GM20431 (cell line): Measurements from ENCODE around the gene ZBTB12.
"Not testable (repeated sequence)": the region's sequence is repeated elsewhere in the genome, so short reads cannot be mapped to it uniquely, and the experiment has no call there.

ENCODE experiments used
- in situ Hi-C: fragments of 300-500 bp; cut with MseI, MboI; formaldehyde crosslinking; loops from one replicate; pipeline ENCODE4 v1.15.0; 2020; ENCODE audit warnings: low sequenced_read_pairs; ENCODE audit not compliant: unreplicated experiment

Gene ZBTB12, protein sequence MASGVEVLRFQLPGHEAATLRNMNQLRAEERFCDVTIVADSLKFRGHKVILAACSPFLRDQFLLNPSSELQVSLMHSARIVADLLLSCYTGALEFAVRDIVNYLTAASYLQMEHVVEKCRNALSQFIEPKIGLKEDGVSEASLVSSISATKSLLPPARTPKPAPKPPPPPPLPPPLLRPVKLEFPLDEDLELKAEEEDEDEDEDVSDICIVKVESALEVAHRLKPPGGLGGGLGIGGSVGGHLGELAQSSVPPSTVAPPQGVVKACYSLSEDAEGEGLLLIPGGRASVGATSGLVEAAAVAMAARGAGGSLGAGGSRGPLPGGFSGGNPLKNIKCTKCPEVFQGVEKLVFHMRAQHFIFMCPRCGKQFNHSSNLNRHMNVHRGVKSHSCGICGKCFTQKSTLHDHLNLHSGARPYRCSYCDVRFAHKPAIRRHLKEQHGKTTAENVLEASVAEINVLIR

DNA sequence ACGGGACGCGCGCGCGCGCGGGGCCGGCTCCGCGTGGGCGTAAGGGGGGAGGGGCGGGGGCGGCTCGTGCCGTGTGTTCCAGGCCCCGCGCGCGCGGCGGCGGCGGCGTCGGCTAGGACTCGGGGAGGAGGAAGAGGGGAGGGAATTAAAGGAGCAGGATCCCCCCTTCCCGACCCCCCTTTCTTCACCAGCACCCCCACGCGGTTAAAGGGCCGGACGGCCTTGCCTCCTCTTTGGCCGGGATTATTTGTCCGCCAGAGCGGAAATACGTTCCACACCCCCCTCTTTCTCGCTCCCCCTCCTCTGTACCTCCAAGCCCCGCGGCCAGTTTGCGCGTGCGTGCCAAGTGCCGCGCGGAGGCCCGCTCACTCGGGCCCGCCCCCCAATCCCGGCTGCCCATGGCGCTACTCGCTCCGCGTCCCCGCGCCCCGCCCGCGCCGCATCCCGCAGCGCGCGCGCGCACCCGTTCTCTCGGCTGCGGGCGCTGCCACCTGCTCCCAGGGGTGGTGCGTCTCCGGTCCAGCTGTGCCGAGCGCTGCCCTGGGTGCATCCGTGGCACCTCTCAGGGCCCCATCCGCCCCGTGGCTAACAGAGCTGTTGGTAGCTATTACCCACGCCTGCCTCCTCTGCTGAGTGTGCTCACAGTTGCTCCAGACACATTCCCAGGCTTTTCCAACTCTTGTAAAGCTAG is at the start of gene ZBTB12:
ZBTB12 (minus strand) TSS at position 134 of the 691 bp plus-strand sequence. CDS start 781 bp downstream, outside the sequence.
- in situ Hi-C loops: no loop called here

DNA sequence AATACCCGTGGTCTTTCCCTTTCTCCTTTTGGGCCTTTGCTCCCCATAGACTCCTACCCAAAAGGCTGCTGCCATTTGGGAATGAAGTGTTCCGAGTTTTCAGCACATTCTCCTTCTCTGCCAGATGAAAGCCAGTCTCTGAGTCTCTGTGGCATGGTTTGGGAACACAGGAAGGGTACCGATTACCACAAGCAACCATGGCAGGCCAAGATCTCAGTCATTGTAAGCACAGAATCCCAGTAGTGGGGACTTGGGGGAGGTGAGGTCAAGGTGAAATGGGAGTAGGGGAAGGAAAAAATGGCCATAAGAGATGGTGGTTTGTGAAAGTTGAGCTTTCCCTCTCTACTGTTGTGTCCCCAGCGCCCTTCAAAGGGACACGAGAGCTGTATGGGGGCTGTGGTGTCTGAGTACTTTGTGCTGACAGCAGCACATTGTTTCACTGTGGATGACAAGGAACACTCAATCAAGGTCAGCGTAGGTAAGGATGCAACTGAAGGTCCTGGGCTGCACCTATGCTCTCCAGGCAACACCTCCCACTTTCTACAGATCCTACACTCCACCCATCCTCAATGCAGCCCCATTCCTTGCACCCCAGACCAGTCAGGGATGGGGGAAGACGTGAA is 48.2 kb upstream of the ZBTB12 start:
- in situ Hi-C loops: no loop called here

DNA sequence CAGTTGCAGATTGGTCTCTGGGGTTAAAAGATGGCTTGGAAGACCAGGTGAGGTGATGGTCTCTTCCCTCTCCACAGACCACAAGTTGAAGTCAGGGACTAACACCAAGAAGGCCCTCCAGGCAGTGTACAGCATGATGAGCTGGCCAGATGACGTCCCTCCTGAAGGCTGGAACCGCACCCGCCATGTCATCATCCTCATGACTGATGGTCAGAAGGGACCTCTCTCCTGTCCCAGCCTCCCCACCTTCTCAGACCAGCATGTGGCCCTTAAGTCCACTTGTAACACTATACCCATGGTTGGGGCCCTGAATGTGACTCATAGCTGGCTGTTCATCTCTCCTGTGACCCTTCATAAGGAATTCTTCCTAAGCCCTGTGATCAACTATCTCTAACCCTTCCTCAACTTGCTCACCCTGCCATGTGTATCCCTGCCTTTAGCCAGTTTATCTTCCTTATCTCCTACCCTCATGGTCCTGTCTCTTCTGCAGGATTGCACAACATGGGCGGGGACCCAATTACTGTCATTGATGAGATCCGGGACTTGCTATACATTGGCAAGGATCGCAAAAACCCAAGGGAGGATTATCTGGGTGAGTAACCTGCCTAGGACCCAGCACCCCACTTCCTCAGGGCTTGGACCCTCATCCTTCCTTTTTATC is 47.0 kb upstream of the ZBTB12 start:
- in situ Hi-C loops: no loop called here

DNA sequence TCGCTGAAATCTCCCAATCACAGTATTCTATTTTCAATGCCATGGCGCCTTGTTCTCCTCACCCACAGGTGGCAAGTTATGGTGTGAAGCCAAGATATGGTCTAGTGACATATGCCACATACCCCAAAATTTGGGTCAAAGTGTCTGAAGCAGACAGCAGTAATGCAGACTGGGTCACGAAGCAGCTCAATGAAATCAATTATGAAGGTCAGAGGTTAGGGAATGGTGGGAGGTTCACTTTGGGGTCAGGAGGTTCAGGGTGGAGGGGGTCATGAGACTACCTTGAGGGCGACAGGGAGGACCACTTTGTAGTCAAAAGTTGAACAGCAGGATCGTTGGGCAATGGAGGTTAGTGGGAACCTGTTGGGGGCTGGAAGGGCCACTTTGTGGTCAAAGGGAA is 46.4 kb upstream of the ZBTB12 start:
- in situ Hi-C loops: no loop called here

DNA sequence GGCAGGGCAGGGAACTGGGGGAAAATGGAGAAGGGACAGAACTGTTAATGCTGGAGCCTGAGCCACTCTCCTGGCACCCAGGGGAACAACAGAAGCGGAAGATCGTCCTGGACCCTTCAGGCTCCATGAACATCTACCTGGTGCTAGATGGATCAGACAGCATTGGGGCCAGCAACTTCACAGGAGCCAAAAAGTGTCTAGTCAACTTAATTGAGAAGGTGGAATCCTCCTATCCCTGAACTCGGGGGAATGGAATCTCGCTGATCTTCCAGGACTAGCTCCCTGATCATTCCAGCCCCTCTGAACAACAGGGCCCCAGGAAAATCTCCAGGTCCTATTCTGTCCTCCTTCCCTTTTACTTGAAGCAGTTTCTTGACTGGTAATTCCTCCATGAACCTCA is 46.0 kb upstream of the ZBTB12 start:
- in situ Hi-C loops: no loop called here

- in situ Hi-C loops: no loop called here
Measured at GRCh38 chr6:31947070-31947675, 45.3 kb upstream of the ZBTB12 start.

- in situ Hi-C loops: no loop called here
Measured at GRCh38 chr6:31946370-31946885, 44.5 kb upstream of the ZBTB12 start.

DNA sequence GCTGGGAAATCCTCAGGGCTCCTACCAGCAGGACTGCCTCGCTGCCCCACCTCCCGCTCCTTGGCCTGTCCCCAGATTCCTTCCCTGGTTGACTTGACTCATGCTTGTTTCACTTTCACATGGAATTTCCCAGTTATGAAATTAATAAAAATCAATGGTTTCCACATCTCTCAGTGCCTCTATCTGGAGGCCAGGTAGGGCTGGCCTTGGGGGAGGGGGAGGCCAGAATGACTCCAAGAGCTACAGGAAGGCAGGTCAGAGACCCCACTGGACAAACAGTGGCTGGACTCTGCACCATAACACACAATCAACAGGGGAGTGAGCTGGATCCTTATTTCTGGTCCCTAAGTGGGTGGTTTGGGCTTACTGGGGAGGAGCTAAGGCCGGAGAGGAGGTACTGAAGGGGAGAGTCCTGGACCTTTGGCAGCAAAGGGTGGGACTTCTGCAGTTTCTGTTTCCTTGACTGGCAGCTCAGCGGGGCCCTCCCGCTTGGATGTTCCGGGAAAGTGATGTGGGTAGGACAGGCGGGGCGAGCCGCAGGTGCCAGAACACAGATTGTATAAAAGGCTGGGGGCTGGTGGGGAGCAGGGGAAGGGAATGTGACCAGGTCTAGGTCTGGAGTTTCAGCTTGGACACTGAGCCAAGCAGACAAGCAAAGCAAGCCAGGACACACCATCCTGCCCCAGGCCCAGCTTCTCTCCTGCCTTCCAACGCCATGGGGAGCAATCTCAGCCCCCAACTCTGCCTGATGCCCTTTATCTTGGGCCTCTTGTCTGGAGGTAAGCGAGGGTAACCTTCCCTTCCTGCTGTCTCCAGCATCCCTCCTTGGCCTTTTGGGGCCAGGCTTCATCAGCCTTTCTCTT is 43.9 kb upstream of the ZBTB12 start, which contains the start of gene CFB:
CFB (plus strand) TSS at position 589 of the 863 bp plus-strand sequence; CDS start at position 716, 127 bp downstream.
- in situ Hi-C loops: no loop called here

GRCh38 chr6:31945154-31945506 is 43.2 kb upstream of the ZBTB12 start:
- in situ Hi-C loops: no loop called here

DNA sequence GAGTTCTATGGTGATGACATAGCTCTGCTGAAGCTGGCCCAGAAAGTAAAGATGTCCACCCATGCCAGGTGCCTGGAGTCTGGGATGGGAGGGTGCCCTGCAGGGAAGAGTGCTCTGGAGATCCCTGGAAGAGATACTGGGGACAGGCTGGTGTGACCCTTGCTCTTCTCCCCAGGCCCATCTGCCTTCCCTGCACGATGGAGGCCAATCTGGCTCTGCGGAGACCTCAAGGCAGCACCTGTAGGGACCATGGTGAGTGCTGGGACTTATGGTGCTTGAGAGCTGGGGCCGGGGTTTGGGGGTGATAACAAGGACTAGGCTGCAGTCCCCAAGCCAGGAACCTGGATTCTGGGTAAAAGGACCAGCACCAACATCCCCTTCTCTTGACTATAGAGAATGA is 41.9 kb upstream of the ZBTB12 start:
- in situ Hi-C loops: no loop called here

GRCh38 chr6:31940256-31940664 is 38.4 kb upstream of the ZBTB12 start:
- in situ Hi-C loops: no loop called here

- in situ Hi-C loops: no loop called here
Measured at GRCh38 chr6:31935823-31936222, 33.9 kb upstream of the ZBTB12 start.

DNA sequence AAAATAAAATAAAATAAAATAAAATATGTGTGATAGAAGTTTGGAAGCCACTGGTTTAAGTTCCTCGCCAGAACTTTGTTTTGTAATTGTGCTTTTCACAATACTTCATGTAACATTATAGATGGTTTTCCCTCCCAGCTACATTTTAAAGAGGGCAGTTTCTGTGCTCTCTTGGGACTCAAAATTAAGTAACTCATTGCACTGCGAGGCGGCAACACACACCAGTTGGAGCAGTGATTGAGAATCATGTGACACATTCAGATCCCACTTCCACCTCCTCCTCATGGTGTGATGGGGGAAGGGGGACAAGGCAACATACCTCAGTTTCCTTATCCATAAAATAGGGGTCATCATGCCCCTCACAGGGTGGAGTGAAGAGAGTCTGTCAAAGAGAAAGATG is 33.1 kb upstream of the ZBTB12 start:
- in situ Hi-C loops: no loop called here

DNA sequence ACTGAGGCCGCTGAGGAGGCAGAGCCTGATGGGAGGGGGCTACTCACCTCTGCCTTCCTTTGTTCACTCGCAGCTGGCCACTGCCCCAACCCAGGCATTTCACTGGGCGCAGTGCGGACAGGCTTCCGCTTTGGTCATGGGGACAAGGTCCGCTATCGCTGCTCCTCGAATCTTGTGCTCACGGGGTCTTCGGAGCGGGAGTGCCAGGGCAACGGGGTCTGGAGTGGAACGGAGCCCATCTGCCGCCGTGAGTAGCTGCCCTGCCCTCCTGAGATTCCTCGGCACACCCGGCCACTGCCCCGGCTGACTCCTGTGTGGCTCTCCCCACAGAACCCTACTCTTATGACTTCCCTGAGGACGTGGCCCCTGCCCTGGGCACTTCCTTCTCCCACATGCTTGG is 31.7 kb upstream of the ZBTB12 start:
- in situ Hi-C loops: no loop called here

DNA sequence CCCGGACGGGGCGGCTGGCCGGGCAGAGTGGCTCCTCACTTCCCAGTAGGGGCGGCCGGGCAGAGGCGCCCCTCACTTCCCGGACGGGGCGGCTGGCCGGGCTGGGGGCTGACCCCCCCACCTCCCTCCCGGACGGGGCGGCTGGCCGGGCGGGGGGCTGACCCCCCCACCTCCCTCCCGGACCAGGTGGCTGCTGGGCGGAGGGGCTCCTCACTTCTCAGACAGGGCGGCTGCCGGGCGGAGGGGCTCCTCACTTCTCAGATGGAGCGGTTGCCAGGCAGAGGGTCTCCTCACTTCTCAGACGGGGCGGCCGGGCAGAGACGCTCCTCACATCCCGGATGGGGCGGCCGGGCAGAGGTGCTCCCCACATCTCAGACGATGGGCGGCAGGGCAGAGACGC is 30.3 kb upstream of the ZBTB12 start:
- in situ Hi-C loops: not testable (repeated sequence)

DNA sequence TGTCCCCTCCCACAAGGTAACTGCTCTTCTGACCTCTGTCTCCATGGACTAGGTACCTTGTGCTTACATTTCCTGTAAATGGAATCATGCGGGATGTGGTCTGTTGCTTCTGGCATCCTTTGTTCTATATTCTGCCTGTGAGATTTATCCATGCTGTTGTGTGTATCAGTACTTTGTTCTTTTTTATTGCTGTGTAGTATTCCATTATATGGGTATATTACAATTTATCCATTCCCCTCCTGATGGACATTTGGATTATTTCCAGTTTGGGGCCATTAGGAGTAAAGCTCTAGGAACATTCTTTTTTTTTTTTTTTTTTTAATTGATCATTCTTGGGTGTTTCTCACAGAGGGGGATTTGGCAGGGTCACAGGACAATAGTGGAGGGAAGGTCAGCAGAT is 29.1 kb upstream of the ZBTB12 start:
- in situ Hi-C loops: no loop called here

GRCh38 chr6:31928672-31928939 is 26.7 kb upstream of the ZBTB12 start:
- in situ Hi-C loops: no loop called here

- in situ Hi-C loops: no loop called here
Measured at GRCh38 chr6:31927863-31928671, 26.2 kb upstream of the ZBTB12 start.
